ENCODE data around the gene CSRP3.
"Not testable (repeated sequence)": the region's sequence is repeated elsewhere in the genome, so short reads cannot be mapped to it uniquely, and the experiment has no call there.

Gene CSRP3

GRCh38 chr11:19185036-19185435, 16.7 kb downstream of the CSRP3 start:
- no peak for DNase-seq

- peak; percentile 57 for DNase-seq
Measured at GRCh38 chr11:19183646-19184045, 18.1 kb downstream of the CSRP3 start.

DNA sequence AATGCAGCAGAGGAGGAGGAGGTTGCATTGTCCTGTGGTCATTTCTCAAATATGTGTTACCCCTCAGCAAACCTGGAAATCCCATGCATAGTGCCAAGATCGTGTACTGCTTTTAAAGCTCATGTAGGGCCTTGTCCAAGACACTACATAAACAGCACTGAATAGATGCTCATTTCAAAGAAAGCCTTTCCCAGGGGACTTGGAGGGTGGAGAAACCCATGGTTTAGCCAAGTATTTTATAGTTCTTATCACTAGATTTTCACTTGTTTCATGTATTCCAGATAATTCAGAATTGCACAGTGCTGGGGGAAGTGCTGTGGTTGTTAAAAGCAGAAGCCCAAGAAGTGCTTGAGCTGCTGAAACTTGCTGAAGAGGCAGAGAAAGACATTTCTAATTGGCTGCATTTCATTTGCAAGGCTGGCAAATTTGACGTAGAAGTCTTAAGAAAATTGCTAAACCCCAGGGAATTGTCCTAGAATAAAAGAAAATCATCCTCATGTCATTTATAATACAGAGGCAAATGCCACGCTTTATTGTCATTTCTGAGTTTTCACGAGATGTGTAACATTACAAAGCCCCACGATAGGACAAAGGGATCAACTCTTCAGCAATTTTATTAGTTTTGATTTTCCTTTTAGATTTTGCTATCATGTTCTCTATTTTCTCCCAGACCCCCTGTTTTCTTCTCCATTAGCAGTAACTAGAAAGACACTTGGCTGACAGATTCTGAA, 20.1 kb downstream of the CSRP3 start:
- peak; percentile 73 for DNase-seq

DNA sequence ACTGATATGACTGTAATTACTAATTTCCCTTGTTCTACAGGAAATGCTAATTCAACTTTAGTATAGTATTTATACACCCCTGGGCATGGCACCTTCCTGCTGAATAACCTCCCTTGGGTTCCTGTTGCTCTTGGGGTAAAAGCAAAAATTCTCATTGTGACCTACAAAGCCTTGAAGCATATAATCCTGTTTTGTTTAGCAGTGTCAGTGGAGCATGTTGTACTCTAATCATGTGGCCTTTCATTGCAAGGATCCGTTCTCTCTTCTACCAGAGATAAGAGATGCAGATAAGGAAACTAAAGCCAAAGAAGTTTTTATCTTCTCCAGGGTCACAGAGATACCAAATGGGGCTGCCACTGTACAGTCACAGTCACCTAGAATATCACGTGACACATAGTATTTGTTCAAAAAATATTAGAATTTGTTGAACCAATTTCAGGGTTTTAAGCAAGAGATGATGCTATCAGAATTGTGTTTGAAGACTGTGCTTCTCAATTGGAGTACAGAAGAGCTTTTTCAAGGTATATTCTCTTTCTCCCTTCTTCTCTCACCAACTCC, 25.1 kb downstream of the CSRP3 start:
- DNase-seq: peak; percentile 50

- DNase-seq: no peak
Measured at GRCh38 chr11:19173964-19174638, 27.7 kb downstream of the CSRP3 start.

GRCh38 chr11:19173004-19173689, 28.6 kb downstream of the CSRP3 start:
- no peak for DNase-seq

- no peak for DNase-seq
Measured at GRCh38 chr11:19168090-19168489, 33.7 kb downstream of the CSRP3 start.

- DNase-seq: no peak
Measured at GRCh38 chr11:19164881-19165280, 36.9 kb downstream of the CSRP3 start.

DNA sequence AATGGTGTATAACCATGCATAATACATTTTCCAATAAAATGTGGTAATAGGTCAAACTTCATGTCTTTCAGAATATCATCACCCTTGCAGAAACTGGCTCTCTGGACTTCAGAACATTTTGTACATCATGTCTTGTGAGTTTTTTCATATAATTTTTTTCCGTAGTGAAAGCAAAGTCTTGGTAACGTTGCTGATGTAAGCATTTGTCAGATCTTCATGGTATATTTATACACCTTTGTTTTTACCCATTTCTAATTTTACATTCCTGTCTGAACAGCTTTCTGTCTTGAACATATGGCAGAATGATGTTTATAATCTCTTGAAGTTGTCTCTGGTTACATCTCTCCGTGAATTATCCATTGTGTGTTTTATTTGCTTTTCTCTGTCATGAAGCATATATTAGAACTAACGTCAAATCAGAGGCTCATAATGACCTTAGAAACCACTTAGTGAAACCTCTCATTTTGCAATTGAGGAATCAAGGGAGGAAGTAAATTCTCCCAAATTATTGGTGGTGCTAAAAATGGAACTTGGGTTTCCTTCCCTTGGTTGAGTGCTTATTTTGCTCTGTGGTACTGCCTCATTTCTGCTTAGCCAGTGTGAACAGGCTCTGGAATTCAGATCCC, 37.4 kb downstream of the CSRP3 start:
- no peak for DNase-seq

DNA sequence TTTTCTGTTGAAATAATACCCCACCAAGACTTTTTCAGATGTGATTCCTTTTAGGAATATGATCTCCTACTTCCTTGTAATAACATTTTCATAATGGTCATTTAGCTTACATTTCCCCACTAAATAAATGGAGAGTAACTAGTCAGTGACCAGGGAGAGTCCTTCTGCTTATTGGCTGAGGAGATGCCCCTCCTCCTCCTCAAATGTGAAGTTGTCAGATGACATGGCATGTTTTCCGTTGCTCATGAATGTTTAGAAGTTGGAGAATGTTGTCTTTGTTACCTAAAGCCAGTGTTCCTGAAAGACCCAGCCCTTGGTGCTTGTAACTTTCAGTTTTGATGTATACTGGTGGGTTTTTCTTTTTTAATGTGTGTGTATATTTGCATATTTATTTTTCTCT, 38.2 kb downstream of the CSRP3 start:
- peak; percentile 25 for DNase-seq

GRCh38 chr11:19162951-19163505, 38.8 kb downstream of the CSRP3 start:
- no peak for DNase-seq

- DNase-seq: no peak
Measured at GRCh38 chr11:19161651-19162050, 40.1 kb downstream of the CSRP3 start.

- peak; percentile 65 for DNase-seq
Measured at GRCh38 chr11:19160847-19161246, 40.9 kb downstream of the CSRP3 start.

DNA sequence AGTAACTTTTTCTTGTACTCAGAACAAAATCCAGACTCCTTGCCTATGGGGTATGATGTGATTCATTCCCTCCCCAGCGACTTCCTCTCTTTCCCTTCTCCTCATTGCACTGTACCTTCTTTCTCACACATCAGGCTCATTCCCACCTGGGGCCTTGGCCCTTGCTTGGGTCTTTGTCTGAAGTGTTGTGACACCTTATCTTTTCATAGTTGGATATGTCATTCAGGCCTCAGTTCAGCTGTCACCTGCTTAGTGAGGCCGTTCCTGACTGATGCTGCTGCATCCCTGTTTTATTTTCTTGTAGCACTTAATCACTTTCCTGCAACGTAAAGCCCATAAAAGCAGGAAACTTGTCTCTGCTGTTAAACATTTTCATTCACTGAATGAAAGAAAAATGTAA, 44.9 kb downstream of the CSRP3 start:
- DNase-seq: no peak

GRCh38 chr11:19145319-19145718, 56.5 kb downstream of the CSRP3 start:
- no peak for DNase-seq

- not testable (repeated sequence) for DNase-seq
Measured at GRCh38 chr11:19136884-19137283, 64.9 kb downstream of the CSRP3 start.

DNA sequence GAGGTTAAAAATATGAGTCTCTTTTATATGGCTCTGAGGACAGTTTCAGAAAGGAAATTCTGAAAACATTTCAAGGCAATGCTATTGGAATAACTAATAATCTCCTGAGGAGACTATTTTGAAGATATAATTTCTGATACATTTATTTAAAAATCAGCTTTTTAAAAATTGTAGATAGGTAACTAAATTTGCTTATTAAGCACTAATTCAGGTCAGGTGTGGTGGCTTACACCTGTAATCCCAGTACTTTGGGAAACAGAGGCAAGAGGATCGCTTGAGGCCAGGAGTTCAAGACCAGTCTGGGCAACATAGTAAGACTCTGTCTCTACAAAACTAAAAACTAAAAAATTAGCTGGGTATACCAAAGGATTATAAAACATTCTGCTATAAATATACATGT, 67.8 kb downstream of the CSRP3 start:
- DNase-seq: no peak
